Transverse colon (tissue), 4 donors: ENCODE results near the gene NBEAL1. TPM values are rescaled to one million over a fixed set of nuclear protein-coding genes. Genes with fewer than 3 reads are reported as not detected.
"Not testable (repeated sequence)": the region's sequence is repeated elsewhere in the genome, so short reads cannot be mapped to it uniquely, and the experiment has no call there.

Experiments used
- DNase-seq: peaks from one replicate; pipeline ENCODE4 v3.0.0-alpha.2; 2019
- H3K27ac ChIP-seq, 4 donors: fragments of 200-600 bp; sonication (generic); 2 replicates each; pipeline ENCODE4 v1.5.1; 2016 to 2018; ENCODE audit warnings: inconsistent platforms in 4 of 4
- H3K27me3 ChIP-seq: fragments of 200-600 bp; sonication (generic); 2 replicates; pipeline ENCODE4 v1.5.1; 2017; ENCODE audit warnings: inconsistent platforms
- H3K36me3 ChIP-seq, 4 donors: fragments of 200-600 bp; sonication (generic); 2 replicates each; pipeline ENCODE4 v1.5.1; 2017 to 2019; ENCODE audit warnings: inconsistent platforms in 4 of 4
- H3K4me1 ChIP-seq, 4 donors: fragments of 200-600 bp; sonication (generic); 2 replicates each; pipeline ENCODE4 v1.5.1; 2017 to 2020; ENCODE audit warnings: inconsistent platforms in 4 of 4
- H3K4me3 ChIP-seq, 4 donors: fragments of 200-600 bp; sonication (generic); 1 replicate in 1 of 4; 2 replicates in 3 of 4; pipeline versions ENCODE4 v1.5.1 to v1.6.1; 2017 to 2019; ENCODE audit warnings: inconsistent platforms in 4 of 4
- H3K9me3 ChIP-seq, 2 donors: fragments of 200-600 bp; sonication (generic); 2 replicates each; pipeline ENCODE4 v1.5.1; 2017 to 2019; ENCODE audit warnings: inconsistent platforms in 2 of 2
- CTCF ChIP-seq, 5 experiments: fragments of 200-600 bp in 3 of 5; fragments of 450-650 bp in 2 of 5; sonication (generic) in 3 of 5; IDR thresholded peaks; 1 replicate in 2 of 5; 2 replicates in 3 of 5; pipeline ENCODE4 v1.5.1; 2016 to 2017; ENCODE audit warnings: antibody characterized with exemption in 5 of 5, inconsistent platforms in 3 of 5, mild to moderate bottlenecking in 2 of 5, moderate library complexity in 1 of 5
- EP300 ChIP-seq: sonication (generic); formaldehyde crosslinking; IDR thresholded peaks from one replicate; pipeline ENCODE4 v1.6.1; 2017; ENCODE audit warnings: antibody characterized with exemption, low read depth
- POLR2A ChIP-seq: fragments of 450-650 bp; IDR thresholded peaks from one replicate; pipeline ENCODE4 v1.6.1; 2016; ENCODE audit warnings: antibody characterized with exemption, mild to moderate bottlenecking, moderate library complexity
- POLR2AphosphoS5 ChIP-seq, 3 donors: sonication (generic); formaldehyde crosslinking; IDR thresholded peaks; one replicate each; pipeline ENCODE4 v1.6.1; 2016; ENCODE audit warnings: antibody characterized with exemption in 3 of 3
- WGBS, 2 donors: methylation state at CpG; one replicate each; pipeline ENCODE4 v1.1.5; 2018; ENCODE audit warnings: low coverage in 1 of 2; 5-methylcytosine and 5-hydroxymethylcytosine counted together
- in situ Hi-C, 4 donors: fragments of 200-750 bp; cut with MboI; loops; one replicate each; pipeline versions ENCODE4 v1.15.0 to v1.15.1; 2017; ENCODE audit warnings: low sequenced_read_pairs in 3 of 4, low pct_ligation_motif_present in 1 of 4, low pct_unique_long_range_greater_than_20kb in 1 of 4
- intact Hi-C: fragments of 100-400 bp; cut with DNase I; formaldehyde crosslinking; loops from one replicate; pipeline ENCODE4 v1.15.1; 2023; ENCODE audit warnings: low total_unique reads
- small RNA-seq, 4 donors: library from RNA; depleted of rRNA; stranded (forward); fragments of <200 nt; gene quantifications; one replicate each; pipeline ENCODE3, GENCODE V24; 2016
- total RNA-seq, 4 donors: library from RNA; depleted of rRNA; stranded (reverse); fragments of >200 nt; gene quantifications; one replicate each; pipeline ENCODE4 v1.1.0, GENCODE V29; 2016

The NBEAL1 gene
- total RNA-seq, 4 donors from 2014 or later, result 59.1 to 287 (median 154) TPM

- peaks cover 0 to 19% (median 10%) of the 10 kb centered on the region in 4 donors for H3K36me3 ChIP-seq
- H3K27ac ChIP-seq, result no peak overlapping the region
- TF ChIP-seq POLR2A (no peak), EP300 (no peak), POLR2AphosphoS5 (IDR thresholded peaks at IDR 0.05) (no peak), CTCF (IDR thresholded peaks at IDR 0.05) (no peak)
- H3K9me3 ChIP-seq, result no peaks in the 10 kb centered on the region
- H3K4me1 ChIP-seq, result no peaks in the 10 kb centered on the region
- 88% methylated on average over 3 of the region's 3 CpGs; no CpG with 5 or more reads in 1 of the 2 donors for WGBS, 2 donors
- in situ Hi-C loops (loop anchor here in 3 of 4 donors (25.0 kb wide), 5 partner anchors 216 to 666 kb away; no protein-coding TSS in a partner anchor), intact Hi-C loops (no loop called here)
- DNase-seq, result no peak
- H3K4me3 ChIP-seq, result no peak overlapping the region
- H3K27me3 ChIP-seq, result no peaks in the 10 kb centered on the region
Measured at GRCh38 chr2:203246646-203247045, 232.0 kb downstream of the NBEAL1 start.

- Histone ChIP-seq H3K4me3 (no peak overlapping the region), H3K36me3 (peaks cover 0 to 34% (median 15%) of the 10 kb centered on the region in 4 donors), H3K4me1 (no peaks in the 10 kb centered on the region), H3K27me3 (no peaks in the 10 kb centered on the region), H3K9me3 (no peaks in the 10 kb centered on the region), H3K27ac (no peak overlapping the region)
- in situ Hi-C loops, result no loop called here
- 95 to 100% methylated on average over 2 to 13 of the region's 13 CpGs for WGBS, 2 donors
- no peak for DNase-seq
- TF ChIP-seq EP300 (no peak), POLR2A (no peak), CTCF (IDR thresholded peaks at IDR 0.05) (no peak), POLR2AphosphoS5 (IDR thresholded peaks at IDR 0.05) (no peak)
- intact Hi-C loops, result no loop called here
Measured at GRCh38 chr2:203252818-203253217, 238.1 kb downstream of the NBEAL1 start.

- intact Hi-C loops, DNase-seq, H3K4me3 ChIP-seq, H3K27me3 ChIP-seq, in situ Hi-C loops, H3K27ac ChIP-seq, H3K9me3 ChIP-seq, H3K4me1 ChIP-seq: not testable (repeated sequence)
- 61 to 88% methylated on average over 3 to 10 of the region's 10 CpGs for WGBS, 2 donors
- H3K36me3 ChIP-seq, result peaks cover 0 to 31% (median 18%) of the 10 kb centered on the region in 4 donors
Measured at GRCh38 chr2:203253422-203254095, 238.9 kb downstream of the NBEAL1 start.

GRCh38 chr2:203261326-203262159 is 246.9 kb downstream of the NBEAL1 start:
- no peak for DNase-seq
- in situ Hi-C loops, result no loop called here
- H3K27ac ChIP-seq, result no peak overlapping the region
- no peaks in the 10 kb centered on the region for H3K27me3 ChIP-seq
- no peak overlapping the region for H3K4me3 ChIP-seq
- peaks cover 0 to 57% (median 6%) of the 10 kb centered on the region in 4 donors for H3K36me3 ChIP-seq
- H3K4me1 ChIP-seq, result no peaks in the 10 kb centered on the region
- intact Hi-C loops, result no loop called here
- TF ChIP-seq CTCF (IDR thresholded peaks at IDR 0.05) (no peak), POLR2AphosphoS5 (IDR thresholded peaks at IDR 0.05) (no peak), POLR2A (no peak), EP300 (no peak)
- 100% methylated on average over 3 of the region's 3 CpGs; no CpG with 5 or more reads in 1 of the 2 donors for WGBS, 2 donors
- no peaks in the 10 kb centered on the region for H3K9me3 ChIP-seq

Small RNA genes lying within 50 kb of the gene (small RNA-seq; reads per million reads assigned to genes)
- gene AC010900.2 (0 reads per million in 4 donors), gene RF00408 (0 reads per million in 4 donors), gene RN7SL670P (0 reads per million in 4 donors)

Other genes with a start within 250 kb of the NBEAL1 start
- gene ICA1L, start 143.1 kb upstream of the NBEAL1 start, total RNA-seq, result 10 to 100 TPM in 2 of 4 donors, 1 to 10 TPM in 2; 4.4 to 39.4 (median 20.5) TPM
- 10 to 100 TPM in 3 of 4 donors, 1 to 10 TPM in 1; 2.2 to 46.0 (median 15.6) TPM for gene WDR12, start 103.2 kb upstream of the NBEAL1 start, total RNA-seq
- gene CARF, start 102.6 kb upstream of the NBEAL1 start, total RNA-seq, result 10 to 100 TPM; 11.0 to 98.4 (median 54.8) TPM
- gene CYP20A1, start 224.1 kb downstream of the NBEAL1 start, total RNA-seq, result 10 to 100 TPM in 3 of 4 donors, 1 to 10 TPM in 1; 6.0 to 34.4 (median 29.6) TPM